Keratinocyte (primary cell): ENCODE data around the gene OCIAD1. TPM values are rescaled to one million over a fixed set of nuclear protein-coding genes. Genes with fewer than 3 reads are reported as not detected.

Experiments
- DNase-seq: peaks from one replicate; pipeline ENCODE4 v3.0.0-alpha.2; 2011; ENCODE audit warnings: low read depth, missing footprints, low spot score
- FAIRE-seq: peaks from 2 replicates; lab custom pipeline; 2011; peaks lifted over from hg19 to GRCh38; lab: Jason Lieb, UNC
- H2AFZ ChIP-seq: 2 replicates; pipeline ENCODE4 v1.6.0; 2012; ENCODE audit warnings: low read length, control low read depth, inconsistent platforms; ENCODE audit not compliant: control insufficient read depth
- H3K27ac ChIP-seq: 2 replicates; pipeline ENCODE4 v1.5.1; 2011; ENCODE audit warnings: low read length; ENCODE audit not compliant: control insufficient read depth, insufficient read depth
- H3K27me3 ChIP-seq: 3 replicates; pipeline ENCODE4 v1.6.0; 2011; ENCODE audit warnings: low read length; ENCODE audit not compliant: control insufficient read depth, insufficient read depth; ENCODE audit errors: extremely low read depth
- H3K36me3 ChIP-seq, 2 experiments: 2 replicates in 1 of 2; 3 replicates in 1 of 2; pipeline ENCODE4 v1.5.1; 2011; ENCODE audit warnings: low read length in 2 of 2, mild to moderate bottlenecking in 1 of 2; ENCODE audit not compliant: control insufficient read depth in 2 of 2, insufficient read depth in 2 of 2; ENCODE audit errors: extremely low read depth in 1 of 2
- H3K4me1 ChIP-seq: 3 replicates; pipeline ENCODE4 v1.5.1; 2011; ENCODE audit warnings: low read length; ENCODE audit not compliant: control insufficient read depth, insufficient read depth; ENCODE audit errors: extremely low read depth
- H3K4me2 ChIP-seq: 3 replicates; pipeline ENCODE4 v1.6.0; 2011; ENCODE audit warnings: low read depth, low read length; ENCODE audit not compliant: control insufficient read depth, insufficient read depth; ENCODE audit errors: extremely low read depth
- H3K4me3 ChIP-seq, 3 experiments: fragments of 200-600 bp in 1 of 3; sonication (generic) in 1 of 3; 2 replicates in 2 of 3; 3 replicates in 1 of 3; pipeline ENCODE4 v1.5.1; 2011 to 2016; ENCODE audit warnings: low read length in 3 of 3, mild to moderate bottlenecking in 3 of 3, control low read depth in 2 of 3, inconsistent platforms in 1 of 3, low read depth in 1 of 3, mixed read lengths in 1 of 3, mixed run types in 1 of 3, moderate library complexity in 1 of 3; ENCODE audit not compliant: control insufficient read depth in 2 of 3, insufficient read depth in 2 of 3; ENCODE audit errors: extremely low read depth in 1 of 3
- H3K79me2 ChIP-seq: 2 replicates; pipeline ENCODE4 v1.6.0; 2012; ENCODE audit warnings: low read length; ENCODE audit not compliant: control insufficient read depth, insufficient read depth
- H3K9ac ChIP-seq: 3 replicates; pipeline ENCODE4 v1.6.0; 2011; ENCODE audit warnings: low read length; ENCODE audit not compliant: control insufficient read depth, insufficient read depth; ENCODE audit errors: extremely low read depth
- H3K9me1 ChIP-seq: 3 replicates; pipeline ENCODE4 v1.6.0; 2011; ENCODE audit warnings: low read length; ENCODE audit not compliant: control insufficient read depth, insufficient read depth; ENCODE audit errors: extremely low read depth
- H3K9me3 ChIP-seq: 2 replicates; pipeline ENCODE4 v1.5.1; 2012; ENCODE audit warnings: low read depth, low read length; ENCODE audit not compliant: control insufficient read depth
- H4K20me1 ChIP-seq: 3 replicates; pipeline ENCODE4 v1.6.0; 2011; ENCODE audit warnings: low read length; ENCODE audit not compliant: control insufficient read depth, insufficient read depth; ENCODE audit errors: extremely low read depth
- CTCF ChIP-seq, 3 experiments: IDR thresholded peaks in 1 of 3; conservative IDR thresholded peaks in 1 of 3; optimal IDR thresholded peaks in 1 of 3; 2 replicates in 2 of 3; 3 replicates in 1 of 3; pipeline versions ENCODE3 to v1.5.1; 2011; ENCODE audit warnings: low read length in 3 of 3, mild to moderate bottlenecking in 3 of 3, moderate library complexity in 2 of 3, control low read depth in 1 of 3, inconsistent platforms in 1 of 3; ENCODE audit not compliant: insufficient read depth in 2 of 3; ENCODE audit errors: extremely low read depth in 1 of 3
- EZH2 ChIP-seq: IDR thresholded peaks from one replicate; pipeline ENCODE4 v1.6.1; 2012; ENCODE audit warnings: inconsistent platforms, mild to moderate bottlenecking, low read length, moderate library complexity
- dilution Hi-C: fragments of 300-500 bp; cut with MboI; formaldehyde crosslinking; loops from one replicate; pipeline ENCODE4 v1.7.0; 2020; ENCODE audit warnings: low sequenced_read_pairs; ENCODE audit not compliant: extremely low pct_ligation_motif_present
- polyA plus RNA-seq, 5 experiments: library from polyadenylated mRNA; depleted of rRNA in 3 of 5; stranded (reverse) in 3 of 5; stranded (forward) in 1 of 5; unstranded in 1 of 5; fragments of >200 nt; gene quantifications; 1 replicate in 1 of 5; 2 replicates in 3 of 5; 3 replicates in 1 of 5; pipeline versions ENCODE4 v1.2.1 to v1.2.3, GENCODE V29; 2011 to 2012; ENCODE audit warnings: missing spikeins in 2 of 5, low read depth in 1 of 5, low replicate concordance in 1 of 5

Gene OCIAD1
- polyA plus RNA-seq, 1 donor (not counting 4 experiments of a cell fraction or from before 2014, with no cell fraction given) = 199 TPM

DNA sequence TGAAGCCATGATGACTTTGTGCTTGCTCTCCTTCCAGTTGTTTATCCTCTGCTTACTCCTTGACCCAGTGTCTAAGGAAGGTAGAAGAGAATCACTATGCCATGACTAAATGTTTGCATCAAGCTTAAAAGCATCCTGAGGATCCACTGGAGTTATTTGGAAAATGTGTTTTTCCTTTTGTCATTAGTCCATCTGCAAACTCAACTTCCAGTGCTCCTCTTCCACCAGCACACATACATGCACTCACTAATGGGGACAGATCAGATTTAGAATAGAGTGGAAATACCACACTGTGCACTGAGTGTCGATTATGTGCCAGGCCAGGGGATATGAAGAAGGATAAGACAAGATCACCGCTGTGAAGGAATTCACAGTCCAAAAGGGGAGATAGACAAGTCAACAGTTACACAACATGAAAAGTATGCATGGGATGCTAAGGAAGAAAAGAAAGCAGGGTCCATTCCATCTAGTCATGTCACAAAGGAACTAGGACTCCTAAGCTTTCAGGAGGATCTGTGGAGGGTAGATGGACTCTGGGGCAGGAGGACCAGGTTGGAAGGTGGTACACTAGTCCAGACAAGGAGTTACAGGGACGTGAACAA, 73.8 kb downstream of the OCIAD1 start:
- no peak overlapping the region for H3K9ac ChIP-seq
- peak overlapping the region; percentile 99 for H3K4me2 ChIP-seq
- FAIRE-seq = no peak

DNA sequence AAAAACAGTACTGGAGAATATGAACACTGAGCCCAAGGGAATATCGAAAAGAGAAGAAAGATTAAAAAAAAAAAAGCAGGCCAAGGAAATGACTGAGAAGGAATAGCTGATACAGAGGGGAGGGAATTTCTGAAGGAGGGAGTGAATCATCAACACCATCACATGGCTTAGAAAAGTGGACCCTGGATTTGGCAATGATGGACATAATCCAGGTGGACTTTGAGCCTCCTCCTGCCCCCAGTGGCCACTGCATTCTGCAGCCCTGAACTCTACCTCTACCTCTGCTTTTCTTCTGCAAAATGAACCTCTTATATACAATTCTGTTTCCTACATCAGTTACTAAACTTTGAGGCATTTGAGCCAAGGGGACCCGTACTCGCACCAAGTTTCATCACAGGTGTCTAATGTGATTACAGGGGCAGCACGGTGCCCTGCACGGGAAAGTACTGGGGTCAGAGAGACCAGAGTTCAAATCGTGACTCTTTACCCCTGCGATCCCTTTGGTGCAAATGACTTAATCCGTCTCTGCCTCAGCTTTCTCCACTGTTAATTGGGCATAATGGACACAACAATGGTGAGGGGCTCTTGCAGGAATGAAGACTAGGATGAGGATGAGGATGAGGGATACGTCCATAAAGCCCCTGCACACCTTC, 74.6 kb downstream of the OCIAD1 start:
- Histone ChIP-seq H3K9me3 (no peaks in the 10 kb centered on the region), H2AFZ (no peak overlapping the region), H3K4me2 (peak overlapping the region; percentile 99), H3K4me3 (peak overlapping the region; percentile 74 to 88 (median 85)), H3K9me1 (peaks cover 6% of the 10 kb centered on the region), H3K27ac (peak overlapping the region; percentile 68), H3K9ac (peak overlapping the region; percentile 78), H4K20me1 (no peaks in the 10 kb centered on the region), H3K27me3 (no peaks in the 10 kb centered on the region), H3K36me3 (peaks cover 1 to 23% of the 10 kb centered on the region in 2 experiments), H3K4me1 (peaks cover 55% of the 10 kb centered on the region), H3K79me2 (peaks cover 40% of the 10 kb centered on the region)
- TF ChIP-seq CTCF (optimal IDR thresholded peaks at IDR 0.05 in 1 of 3, IDR thresholded peaks at IDR 0.05 in 1 of 3, conservative IDR thresholded peaks at IDR 0.05 in 1 of 3; ENCODE audit: extremely low read depth in 1 of 3, insufficient read depth in 2 of 3, low read length in 3 of 3) = peak in 2 of 3 experiments; percentile 7
- TF ChIP-seq EZH2 = no peak
- DNase-seq (no peak), FAIRE-seq (no peak)
- dilution Hi-C loops = no loop called here

More for the DNA sequence above, 73.8 kb downstream of the OCIAD1 start:
- peaks cover 6% of the 10 kb centered on the region for H3K9me1 ChIP-seq
- no peaks in the 10 kb centered on the region for H4K20me1 ChIP-seq
- dilution Hi-C loops = no loop called here
- peaks cover 47% of the 10 kb centered on the region for H3K79me2 ChIP-seq
- no peak overlapping the region for H2AFZ ChIP-seq
- peaks cover 4 to 30% of the 10 kb centered on the region in 2 experiments for H3K36me3 ChIP-seq
- H3K4me3 ChIP-seq = peak overlapping the region in 2 of 3 experiments; percentile 25 to 74
- H3K27me3 ChIP-seq = no peaks in the 10 kb centered on the region
- peaks cover 61% of the 10 kb centered on the region for H3K4me1 ChIP-seq
- no peak for TF ChIP-seq EZH2
- no peak for TF ChIP-seq CTCF (optimal IDR thresholded peaks at IDR 0.05 in 1 of 3, IDR thresholded peaks at IDR 0.05 in 1 of 3, conservative IDR thresholded peaks at IDR 0.05 in 1 of 3; ENCODE audit: extremely low read depth in 1 of 3, insufficient read depth in 2 of 3, low read length in 3 of 3)
- H3K9me3 ChIP-seq = no peaks in the 10 kb centered on the region
- no peak for DNase-seq
- H3K27ac ChIP-seq = peak overlapping the region; percentile 10
